NCI-H2171 (cell line): ENCODE results near the gene LANCL1.
A peak's percentile ranks its signal among the peaks of the same experiment; 100 is the strongest.

Experiments used
- DNase-seq: peaks from one replicate; lab custom pipeline; 2025; lab: John Stamatoyannopoulos, UW

The LANCL1 gene

DNA sequence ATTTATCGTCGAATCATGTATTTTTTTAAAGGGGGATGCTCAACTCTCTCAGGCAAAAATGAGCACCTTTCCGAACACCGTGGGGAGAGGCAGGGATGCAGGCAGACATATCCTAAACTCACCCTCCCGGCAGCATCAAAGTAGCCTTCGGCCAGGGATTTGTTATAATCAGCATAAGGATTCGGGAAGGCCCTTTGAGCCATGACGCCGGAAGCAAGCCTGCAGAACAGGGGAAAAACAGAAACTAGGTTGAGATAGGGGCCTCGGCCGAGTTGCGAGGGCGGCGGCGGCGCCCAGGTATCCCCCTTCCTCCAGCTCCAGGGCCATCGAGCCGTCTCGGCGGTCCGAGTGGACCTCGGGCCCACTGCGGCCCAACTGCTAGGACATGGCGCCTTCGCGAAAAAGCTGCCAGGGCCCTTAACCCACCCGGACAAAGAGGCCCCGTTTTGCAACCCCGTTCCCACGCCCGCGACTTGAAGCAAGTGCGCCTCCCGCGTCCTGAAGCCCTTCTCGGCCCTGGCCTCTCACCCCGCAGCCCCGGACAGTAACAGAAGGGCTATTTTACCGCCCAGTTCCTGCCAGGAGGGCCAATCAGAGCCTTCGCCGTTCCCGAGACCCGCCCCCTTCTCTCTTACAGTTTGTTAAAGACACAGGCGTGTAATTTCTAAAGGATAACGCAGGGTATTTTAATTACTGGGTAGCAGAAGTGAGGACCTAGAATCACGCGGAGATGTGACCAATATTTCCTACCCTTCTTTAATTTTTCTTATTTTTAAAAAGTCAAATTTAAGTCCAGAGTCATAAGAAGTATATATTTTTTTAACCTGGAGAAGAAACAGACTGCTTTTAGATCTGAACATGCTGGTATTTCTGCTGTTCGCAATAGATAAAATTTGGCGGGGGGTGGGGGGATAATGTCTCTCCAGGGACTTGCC lies at the start of gene LANCL1:
LANCL1 (minus strand) TSS at position 566 of the 935 bp plus-strand sequence; CDS start at position 203, 363 bp downstream.
- DNase-seq: peak; percentile 63

- DNase-seq: no peak
Observed at GRCh38 chr2:210524533-210524932, 48.0 kb upstream of the LANCL1 start.

DNA sequence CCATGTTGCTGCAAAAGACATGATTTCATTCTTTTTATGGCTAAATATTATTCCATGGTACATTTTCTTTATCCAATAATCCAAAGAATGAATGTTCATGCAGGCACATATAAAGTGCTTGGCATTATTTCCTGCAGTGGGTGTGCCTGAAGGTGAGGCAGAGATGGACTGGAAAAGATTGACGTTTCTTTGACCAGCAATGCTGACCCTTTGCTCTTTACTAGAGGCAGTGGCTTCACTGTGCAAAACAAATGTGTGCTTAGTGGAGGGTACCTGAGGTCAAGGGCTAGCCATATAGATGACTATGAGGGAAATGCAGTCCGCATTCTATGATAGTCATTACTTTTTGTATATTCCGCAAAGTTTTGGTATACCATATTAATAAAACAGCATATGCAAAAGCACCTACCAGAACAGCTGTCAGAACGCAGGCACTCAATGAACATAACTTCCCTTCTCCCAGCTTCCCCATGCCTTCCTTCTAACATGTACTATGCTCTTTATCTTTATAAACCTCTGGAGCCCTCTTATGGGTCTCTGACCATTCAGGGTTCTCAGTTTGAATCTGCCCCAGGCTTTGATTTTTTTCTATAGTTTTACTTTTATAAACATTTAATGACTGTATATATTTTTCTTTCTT lies 47.2 kb upstream of the LANCL1 start:
- DNase-seq: no peak

DNA sequence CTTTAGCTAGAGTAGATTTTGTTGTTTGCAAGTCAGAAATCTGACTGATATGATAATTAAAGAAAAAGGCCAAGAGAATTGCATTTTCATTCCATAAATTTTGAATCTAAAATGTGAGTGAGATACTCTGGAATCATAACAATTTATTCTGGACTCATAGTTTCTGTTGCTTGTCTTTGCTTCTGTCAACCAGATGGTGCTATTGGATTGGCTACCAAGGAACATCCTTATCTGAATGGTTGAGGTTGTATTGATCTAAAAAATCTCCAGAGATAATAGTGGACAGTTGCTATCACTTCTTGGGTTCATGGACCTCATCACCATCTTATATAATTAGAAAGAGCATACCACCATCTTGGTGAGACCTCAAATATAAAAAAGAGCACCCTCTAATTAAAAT lies 45.8 kb upstream of the LANCL1 start:
- no peak for DNase-seq

DNA sequence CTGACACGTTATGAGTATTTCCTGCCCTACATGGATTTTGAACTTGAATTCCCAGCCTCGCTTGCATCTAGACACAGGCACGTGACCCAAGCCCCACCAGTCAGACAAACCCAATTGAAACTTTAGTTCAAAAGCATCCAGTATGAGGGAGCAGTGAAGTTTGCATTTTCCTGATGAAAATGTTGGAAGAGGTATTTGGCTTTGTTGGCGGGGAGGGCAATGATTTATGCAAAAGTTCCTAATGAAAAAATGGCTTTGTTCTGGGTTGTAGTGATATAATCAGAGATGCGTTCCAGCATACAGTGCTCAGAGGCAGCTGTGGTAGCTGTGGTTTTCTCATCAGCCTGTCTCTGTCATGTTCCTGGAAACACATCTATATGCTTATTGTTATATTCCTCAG lies 43.0 kb upstream of the LANCL1 start:
- DNase-seq: no peak

DNA sequence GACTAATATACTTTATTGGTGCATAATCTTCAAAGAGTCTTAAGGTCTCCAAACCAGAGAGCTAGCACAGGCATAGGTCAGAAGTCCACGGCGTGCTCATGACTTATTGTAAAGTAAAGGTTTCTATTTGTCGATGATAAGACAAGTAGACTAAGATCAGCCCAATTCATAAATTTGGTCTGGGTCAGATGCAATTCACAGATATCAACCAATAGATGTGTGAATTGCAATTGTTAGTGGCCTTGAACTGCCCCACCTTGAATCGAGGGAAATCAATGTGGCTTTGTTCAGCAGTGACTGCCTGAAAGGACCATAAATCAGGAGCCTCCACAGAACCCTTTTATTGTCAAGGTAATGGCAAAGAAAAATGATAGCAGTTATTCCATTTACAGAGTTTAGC lies 40.7 kb upstream of the LANCL1 start:
- no peak for DNase-seq

GRCh38 chr2:210515911-210516310 lies 39.4 kb upstream of the LANCL1 start:
- DNase-seq: no peak

GRCh38 chr2:210503725-210504191 lies 27.2 kb upstream of the LANCL1 start:
- peak; percentile 3 for DNase-seq

DNA sequence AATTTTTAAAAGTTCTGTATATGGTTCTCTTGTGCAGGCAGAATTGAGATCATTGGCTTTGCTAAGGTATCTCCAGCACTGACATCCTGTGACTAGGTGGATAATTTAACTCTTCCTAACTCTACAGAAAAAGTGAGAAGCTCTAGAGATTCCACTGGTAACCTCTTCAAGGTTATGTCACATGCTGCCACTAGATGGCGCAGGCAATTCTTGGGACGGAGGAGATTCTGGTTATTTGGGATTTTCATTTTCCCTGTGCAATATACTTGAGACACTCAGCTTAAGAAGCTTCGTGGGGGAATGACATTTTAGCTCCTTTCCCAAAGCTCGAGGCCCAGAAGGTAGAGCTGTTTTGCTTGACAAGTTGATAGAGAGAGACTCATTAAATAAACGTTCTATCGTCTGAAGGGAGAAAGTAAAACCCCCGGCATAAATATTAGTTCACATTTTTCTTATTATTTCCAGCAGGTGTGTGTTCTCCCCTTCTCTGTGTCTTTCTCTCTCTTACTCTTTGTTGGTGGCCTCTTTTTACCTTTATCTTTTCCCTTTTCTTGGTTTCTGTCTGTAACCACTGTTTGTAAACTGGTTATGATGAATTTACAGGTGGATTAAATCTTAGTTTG lies 26.6 kb upstream of the LANCL1 start:
- peak; percentile 49 for DNase-seq

DNA sequence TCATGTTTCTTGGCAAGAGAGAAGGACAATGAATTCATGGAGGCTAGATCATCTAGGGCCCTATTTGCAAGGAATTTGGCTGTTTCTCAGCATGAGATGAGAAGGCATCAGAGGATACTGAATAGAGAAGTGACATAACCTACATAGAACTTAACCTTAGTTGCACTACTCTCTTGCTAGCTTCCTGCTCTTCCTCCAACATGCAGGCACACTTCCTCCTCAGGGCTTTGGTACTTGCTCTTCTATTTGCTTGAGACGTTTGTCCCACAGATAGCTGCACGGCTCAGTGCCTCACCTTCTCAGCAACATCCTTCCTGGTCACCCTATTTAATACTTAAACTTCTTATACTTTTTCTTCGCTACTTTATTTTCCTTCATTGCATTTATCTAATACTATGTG lies 20.0 kb upstream of the LANCL1 start:
- no peak for DNase-seq

GRCh38 chr2:210493528-210493927 lies 17.0 kb upstream of the LANCL1 start:
- no peak for DNase-seq

GRCh38 chr2:210481601-210482175 lies 5.1 kb upstream of the LANCL1 start:
- no peak for DNase-seq

DNA sequence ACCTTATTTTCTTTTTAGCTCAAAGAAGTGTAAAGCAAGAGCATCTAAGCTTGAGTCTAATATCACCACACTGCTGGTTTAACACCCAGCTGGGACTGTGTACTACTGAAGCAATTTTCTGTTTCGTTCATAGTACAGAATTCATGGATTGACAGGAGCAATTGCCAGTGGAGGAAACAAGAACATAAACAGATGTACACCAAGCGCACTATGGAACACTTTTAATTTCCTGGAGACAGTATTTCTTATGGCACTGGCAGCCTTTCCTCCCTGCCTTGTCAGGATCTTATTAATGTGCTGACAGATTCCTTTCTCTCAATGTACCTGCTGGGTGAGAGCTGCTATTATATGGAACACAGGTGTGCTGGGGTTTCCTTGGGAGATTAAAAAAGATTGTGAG lies 4.2 kb upstream of the LANCL1 start:
- DNase-seq: no peak

- no peak for DNase-seq
Observed at GRCh38 chr2:210480079-210480478, 3.5 kb upstream of the LANCL1 start.

GRCh38 chr2:210478661-210479060 lies 2.1 kb upstream of the LANCL1 start:
- DNase-seq: no peak

- DNase-seq: no peak
Observed at GRCh38 chr2:210477496-210477895, 937 bp upstream of the LANCL1 start.

DNA sequence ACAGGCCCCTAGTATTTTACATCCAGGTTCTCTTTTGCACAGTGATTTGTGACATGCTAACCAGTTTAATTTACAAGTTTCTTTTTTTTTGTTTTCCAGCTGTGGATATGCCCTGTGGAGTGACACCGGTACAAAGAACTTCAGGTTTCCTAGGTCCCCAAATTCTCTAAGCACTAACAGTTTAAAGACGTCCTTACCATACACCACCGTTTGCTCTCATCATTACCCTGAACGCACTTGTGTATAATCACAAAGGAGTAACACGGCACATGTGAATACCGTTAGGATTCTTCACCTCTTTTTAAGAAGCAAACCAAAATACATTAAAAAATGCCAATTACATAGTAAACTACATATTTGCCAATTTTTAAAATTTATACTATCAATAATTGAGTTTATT lies 853 bp downstream of the LANCL1 start:
- DNase-seq: no peak

GRCh38 chr2:210474776-210475175 lies 1.8 kb downstream of the LANCL1 start:
- no peak for DNase-seq

- peak; percentile 49 for DNase-seq
Observed at GRCh38 chr2:210461401-210461800, 15.2 kb downstream of the LANCL1 start.

DNA sequence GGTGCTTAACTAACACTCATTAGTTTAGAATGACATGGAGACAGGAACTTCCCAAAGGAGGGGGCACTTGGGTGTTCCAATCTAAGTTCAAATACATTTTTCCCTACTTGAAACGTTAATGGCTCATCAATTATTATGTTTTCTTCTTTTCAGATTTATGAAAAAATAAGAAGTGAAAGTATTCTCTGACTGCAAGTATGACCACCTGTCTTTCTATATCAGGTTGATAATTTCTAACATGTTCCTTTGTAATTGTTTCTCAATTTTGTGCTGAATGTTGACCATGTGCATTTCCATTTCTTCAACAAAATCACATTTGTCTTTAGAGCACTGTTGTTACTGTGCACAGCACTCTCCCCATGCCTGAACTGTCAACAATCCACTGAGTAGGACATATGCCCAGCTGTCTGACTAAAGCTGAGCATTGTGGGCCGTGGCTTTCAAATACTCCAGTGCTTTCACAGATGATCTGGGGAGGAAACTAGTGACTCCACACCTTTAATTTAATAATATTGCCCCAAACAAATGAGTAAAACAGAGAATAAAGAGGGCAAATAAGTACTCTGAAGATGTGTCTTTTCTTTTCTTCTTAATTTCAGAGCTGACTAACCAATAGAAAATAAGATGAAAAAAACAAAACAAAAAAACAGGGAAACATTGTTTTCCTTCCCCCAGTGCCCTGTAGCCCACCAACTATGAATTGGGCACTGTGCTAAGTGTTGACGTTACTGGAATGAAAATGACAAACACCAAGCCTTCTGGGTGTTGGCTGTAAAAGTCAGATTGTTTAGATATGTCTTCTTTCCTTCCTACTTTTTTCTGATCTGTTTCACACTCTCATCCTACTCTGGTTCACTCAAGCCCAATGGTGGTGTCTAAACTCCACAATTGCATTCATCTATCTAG lies 16.0 kb downstream of the LANCL1 start:
- no peak for DNase-seq

DNA sequence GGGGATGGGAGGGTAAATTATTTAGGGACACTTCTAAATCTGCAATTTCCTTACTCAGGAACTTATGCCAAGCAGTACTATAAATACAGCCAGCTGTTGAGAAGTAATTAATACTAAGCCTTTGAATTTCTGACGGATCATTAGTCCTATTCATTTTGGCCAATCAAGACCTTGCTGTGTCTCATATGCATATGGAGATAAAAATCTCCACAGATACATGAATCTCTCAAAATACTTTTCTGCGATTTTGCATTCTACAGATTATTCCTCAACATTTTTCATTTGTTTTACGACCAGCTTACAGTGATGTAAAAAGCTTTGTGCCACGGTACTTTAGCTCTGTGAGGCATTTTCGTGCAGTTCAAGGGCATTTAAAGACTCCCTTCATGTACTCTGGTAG lies 16.7 kb downstream of the LANCL1 start:
- DNase-seq: no peak
